CD4-positive, alpha-beta T cell (primary cell): ENCODE results near the gene NEB. TPM values are rescaled to one million over a fixed set of nuclear protein-coding genes. Genes with fewer than 3 reads are reported as not detected.
"Not testable (repeated sequence)": the region's sequence is repeated elsewhere in the genome, so short reads cannot be mapped to it uniquely, and the experiment has no call there.

Source experiments
- ATAC-seq: fragments of 200-7000 bp; cut with Tn5 transposase; one replicate; pipeline ENCODE4 v1.10.0; 2022; ENCODE audit warnings: mild to moderate bottlenecking; ENCODE audit not compliant: poor library complexity
- CTCF ChIA-PET: fragments of 350-600 bp; sonication (Branson Sonifier 250); formaldehyde crosslinking; loops from one replicate; lab custom pipeline; 2021; ENCODE audit warnings: antibody characterized with exemption, inconsistent platforms; lab: Charles Lee
- POLR2A ChIA-PET: fragments of 350-600 bp; sonication (Branson Sonifier 250); formaldehyde crosslinking; loops from one replicate; lab custom pipeline; 2021; ENCODE audit warnings: antibody characterized with exemption, inconsistent platforms; lab: Charles Lee
- DNase-seq, 14 experiments: peaks; one replicate each; pipeline ENCODE4 v3.0.0-alpha.2; 2013 to 2020; ENCODE audit warnings: mixed read lengths in 2 of 14
- H3K27ac ChIP-seq, 2 donors: one replicate each; pipeline versions ENCODE4 v1.5.1 to v1.7.0; 2013; ENCODE audit warnings: low read length in 2 of 2, low read depth in 1 of 2, mild to moderate bottlenecking in 1 of 2
- H3K27me3 ChIP-seq, 2 experiments: 1 replicate in 1 of 2; 2 replicates in 1 of 2; pipeline versions ENCODE4 v1.6.1 to v1.7.0; 2013; ENCODE audit warnings: low read length in 2 of 2, control low read depth in 1 of 2, mild to moderate bottlenecking in 1 of 2, moderate library complexity in 1 of 2; ENCODE audit not compliant: insufficient read depth in 2 of 2, control insufficient read depth in 1 of 2
- H3K36me3 ChIP-seq: one replicate; pipeline ENCODE4 v1.6.1; 2013; ENCODE audit warnings: low read length, control low read depth; ENCODE audit not compliant: insufficient read depth
- H3K4me1 ChIP-seq: one replicate; pipeline ENCODE4 v1.6.1; 2013; ENCODE audit warnings: low read length, control low read depth; ENCODE audit not compliant: insufficient read depth
- H3K4me3 ChIP-seq: one replicate; pipeline ENCODE4 v1.5.1; 2013; ENCODE audit warnings: mild to moderate bottlenecking, low read length, moderate library complexity
- H3K9me3 ChIP-seq, 2 experiments: 1 replicate in 1 of 2; 2 replicates in 1 of 2; pipeline versions ENCODE4 v1.6.1 to v1.7.0; 2013; ENCODE audit warnings: low read length in 2 of 2, mild to moderate bottlenecking in 2 of 2, control low read depth in 1 of 2, moderate library complexity in 1 of 2; ENCODE audit not compliant: control insufficient read depth in 1 of 2, insufficient read depth in 1 of 2
- H3K27ac Mint-ChIP-seq: one replicate; pipeline ENCODE4 v1.8.0; 2020; ENCODE audit warnings: mixed read lengths
- H3K27me3 Mint-ChIP-seq: one replicate; pipeline ENCODE4 v1.8.0; 2021; ENCODE audit warnings: mixed read lengths
- H3K36me3 Mint-ChIP-seq: one replicate; pipeline ENCODE4 v1.8.0; 2021; ENCODE audit warnings: low read depth, mixed read lengths
- H3K4me1 Mint-ChIP-seq: one replicate; pipeline ENCODE4 v1.8.0; 2021; ENCODE audit warnings: low read depth, mixed read lengths
- H3K4me3 Mint-ChIP-seq: one replicate; pipeline ENCODE4 v1.8.0; 2020; ENCODE audit warnings: mild to moderate bottlenecking, mixed read lengths
- H3K9me3 Mint-ChIP-seq: one replicate; pipeline ENCODE4 v1.8.0; 2020; ENCODE audit warnings: mixed read lengths
- CTCF ChIP-seq: fragments of 200-600 bp; IDR thresholded peaks from one replicate; pipeline ENCODE4 v1.8.0; 2022; ENCODE audit warnings: antibody characterized with exemption, mild to moderate bottlenecking
- intact Hi-C, 2 experiments: fragments of 100-400 bp; cut with DNase I in 1 of 2; cut with micrococcal nuclease in 1 of 2; formaldehyde crosslinking; loops; one replicate each; pipeline versions ENCODE4 v1.15.1 to v1.9.0; 2023 to 2025; cut with DNase I, micrococcal nuclease
- total RNA-seq, 174 experiments: library from RNA in 2 of 174; stranded (reverse) in 2 of 174; gene quantifications; one replicate each; pipeline ENCODE4 v1.2.3 and lab custom pipeline; 2021 to 2026

Gene NEB
- total RNA-seq, 2 experiments from 2014 or later: 1.2 to 1.8 TPM

- H3K36me3 Mint-ChIP-seq: no peaks in the 10 kb centered on the region
- intact Hi-C loops: loop anchor here (10.0 kb wide), 2 partner anchors 193 to 393 kb away; no protein-coding TSS in a partner anchor
- Histone ChIP-seq H3K27ac (no peak overlapping the region), H3K36me3 (no peaks in the 10 kb centered on the region), H3K4me1 (peaks cover 5% of the 10 kb centered on the region), H3K9me3 (no peaks in the 10 kb centered on the region), H3K27me3 (no peaks in the 10 kb centered on the region), H3K4me3 (no peak overlapping the region)
- TF ChIP-seq CTCF: no peak
- H3K4me3 Mint-ChIP-seq: no peak overlapping the region
- H3K9me3 Mint-ChIP-seq: no peaks in the 10 kb centered on the region
- ATAC-seq (no peak), DNase-seq (no peak)
- no peaks in the 10 kb centered on the region for H3K27me3 Mint-ChIP-seq
- peaks cover 14% of the 10 kb centered on the region for H3K4me1 Mint-ChIP-seq
- ChIA-PET CTCF (no interaction called here), POLR2A (no interaction called here)
- no peak overlapping the region for H3K27ac Mint-ChIP-seq
These were observed 122.9 kb downstream of the NEB start for GRCh38 chr2:151611351-151611750.

GRCh38 chr2:151610310-151610709 lies 124.0 kb downstream of the NEB start:
- Histone ChIP-seq H3K4me1 (peaks cover 5% of the 10 kb centered on the region), H3K9me3 (no peaks in the 10 kb centered on the region), H3K4me3 (no peak overlapping the region), H3K27me3 (no peaks in the 10 kb centered on the region), H3K27ac (no peak overlapping the region), H3K36me3 (no peaks in the 10 kb centered on the region)
- peaks cover 10% of the 10 kb centered on the region for H3K4me1 Mint-ChIP-seq
- POLR2A ChIA-PET: no interaction called here
- DNase-seq (no peak), ATAC-seq (no peak)
- CTCF ChIA-PET: no interaction called here
- no peak overlapping the region for H3K27ac Mint-ChIP-seq
- H3K27me3 Mint-ChIP-seq: no peaks in the 10 kb centered on the region
- H3K9me3 Mint-ChIP-seq: no peaks in the 10 kb centered on the region
- TF ChIP-seq CTCF: no peak
- intact Hi-C loops: loop anchor here (10.0 kb wide), 2 partner anchors 194 to 394 kb away; no protein-coding TSS in a partner anchor
- H3K36me3 Mint-ChIP-seq: no peaks in the 10 kb centered on the region
- H3K4me3 Mint-ChIP-seq: no peak overlapping the region

GRCh38 chr2:151609705-151610104 lies 124.6 kb downstream of the NEB start:
- intact Hi-C loops: loop anchor here (1.0 to 10.0 kb wide), 3 partner anchors 39 to 395 kb away; no protein-coding TSS in a partner anchor

GRCh38 chr2:151607459-151608424 lies 126.5 kb downstream of the NEB start:
- H3K9me3 Mint-ChIP-seq, ATAC-seq, H3K27me3 ChIP-seq, H3K9me3 ChIP-seq, H3K4me1 ChIP-seq, intact Hi-C loops, H3K4me3 ChIP-seq, H3K36me3 ChIP-seq, DNase-seq, CTCF ChIA-PET, POLR2A ChIA-PET, H3K4me1 Mint-ChIP-seq, H3K4me3 Mint-ChIP-seq, H3K27ac Mint-ChIP-seq, H3K36me3 Mint-ChIP-seq, H3K27ac ChIP-seq, H3K27me3 Mint-ChIP-seq: not testable (repeated sequence)

More at GRCh38 chr2:151609705-151610104, 124.6 kb downstream of the NEB start:
- TF ChIP-seq CTCF: no peak
- Mint-ChIP-seq H3K4me1 (peaks cover 4% of the 10 kb centered on the region), H3K36me3 (no peaks in the 10 kb centered on the region), H3K27ac (no peak overlapping the region), H3K9me3 (no peaks in the 10 kb centered on the region), H3K27me3 (no peaks in the 10 kb centered on the region), H3K4me3 (no peak overlapping the region)
- ChIA-PET CTCF (no interaction called here), POLR2A (no interaction called here)
- no peak for ATAC-seq
- Histone ChIP-seq H3K27ac (no peak overlapping the region), H3K36me3 (no peaks in the 10 kb centered on the region), H3K4me3 (no peak overlapping the region), H3K4me1 (peaks cover 2% of the 10 kb centered on the region), H3K27me3 (no peaks in the 10 kb centered on the region), H3K9me3 (no peaks in the 10 kb centered on the region)
- DNase-seq: no peak

GRCh38 chr2:151603530-151603929 lies 130.7 kb downstream of the NEB start:
- H3K4me1 ChIP-seq, H3K27me3 ChIP-seq, POLR2A ChIA-PET, CTCF ChIA-PET, H3K4me1 Mint-ChIP-seq, ATAC-seq, H3K27ac ChIP-seq, intact Hi-C loops, H3K9me3 Mint-ChIP-seq, H3K27me3 Mint-ChIP-seq, H3K4me3 ChIP-seq, H3K4me3 Mint-ChIP-seq, DNase-seq, H3K27ac Mint-ChIP-seq, H3K36me3 Mint-ChIP-seq, H3K36me3 ChIP-seq, H3K9me3 ChIP-seq: not testable (repeated sequence)
